VCaP (cell line): ENCODE data around the gene P2RY12.

ENCODE experiments used
- H3K27ac ChIP-seq: fragments of 450-650 bp; 2 replicates; pipeline ENCODE4 v1.5.1; 2017
- CTCF ChIP-seq: fragments of 450-650 bp; conservative IDR thresholded peaks from 2 replicates; pipeline ENCODE4 v1.5.1; 2017; ENCODE audit warnings: mild to moderate bottlenecking, moderate library complexity

P2RY12 gene

GRCh38 chr3:151384741-151385174, at the start of gene P2RY12:
Gene P2RY12 (minus strand): TSS chr3:151384753. CDS start chr3:151338845, 45,908 bp downstream.
- H3K27ac ChIP-seq, result no peak within 1 kb of the TSS
- no peak for TF ChIP-seq CTCF

GRCh38 chr3:151432616-151433372, 48.2 kb upstream of the P2RY12 start:
- no peak overlapping the region for H3K27ac ChIP-seq
- no peak for TF ChIP-seq CTCF

GRCh38 chr3:151431940-151432339, 47.4 kb upstream of the P2RY12 start:
- no peak for TF ChIP-seq CTCF
- no peak overlapping the region for H3K27ac ChIP-seq

- H3K27ac ChIP-seq, result no peak overlapping the region
- TF ChIP-seq CTCF, result no peak
Measured at GRCh38 chr3:151430821-151431484, 46.4 kb upstream of the P2RY12 start.

- TF ChIP-seq CTCF, result no peak
- no peak overlapping the region for H3K27ac ChIP-seq
Measured at GRCh38 chr3:151428386-151428785, 43.8 kb upstream of the P2RY12 start.

GRCh38 chr3:151426341-151426657, 41.7 kb upstream of the P2RY12 start:
- TF ChIP-seq CTCF, result no peak
- no peak overlapping the region for H3K27ac ChIP-seq

- TF ChIP-seq CTCF, result no peak; the same call in 1 of the 2 replicates
- H3K27ac ChIP-seq, result no peak overlapping the region
Measured at GRCh38 chr3:151425627-151426340, 41.2 kb upstream of the P2RY12 start.
